Posterior cingulate gyrus (tissue), 11 donors: ENCODE data around the gene RPS14.

ENCODE experiments used
- DNase-seq, 10 donors: peaks; one replicate each; pipeline versions ENCODE4 v3.0.0 to v3.0.0-alpha.2; 2020 to 2021; ENCODE audit warnings: mixed read lengths in 3 of 10
- intact Hi-C: fragments of 100-400 bp; cut with DNase I; formaldehyde crosslinking; loops from one replicate; pipeline ENCODE4 v1.15.1; 2023

Gene RPS14

DNA sequence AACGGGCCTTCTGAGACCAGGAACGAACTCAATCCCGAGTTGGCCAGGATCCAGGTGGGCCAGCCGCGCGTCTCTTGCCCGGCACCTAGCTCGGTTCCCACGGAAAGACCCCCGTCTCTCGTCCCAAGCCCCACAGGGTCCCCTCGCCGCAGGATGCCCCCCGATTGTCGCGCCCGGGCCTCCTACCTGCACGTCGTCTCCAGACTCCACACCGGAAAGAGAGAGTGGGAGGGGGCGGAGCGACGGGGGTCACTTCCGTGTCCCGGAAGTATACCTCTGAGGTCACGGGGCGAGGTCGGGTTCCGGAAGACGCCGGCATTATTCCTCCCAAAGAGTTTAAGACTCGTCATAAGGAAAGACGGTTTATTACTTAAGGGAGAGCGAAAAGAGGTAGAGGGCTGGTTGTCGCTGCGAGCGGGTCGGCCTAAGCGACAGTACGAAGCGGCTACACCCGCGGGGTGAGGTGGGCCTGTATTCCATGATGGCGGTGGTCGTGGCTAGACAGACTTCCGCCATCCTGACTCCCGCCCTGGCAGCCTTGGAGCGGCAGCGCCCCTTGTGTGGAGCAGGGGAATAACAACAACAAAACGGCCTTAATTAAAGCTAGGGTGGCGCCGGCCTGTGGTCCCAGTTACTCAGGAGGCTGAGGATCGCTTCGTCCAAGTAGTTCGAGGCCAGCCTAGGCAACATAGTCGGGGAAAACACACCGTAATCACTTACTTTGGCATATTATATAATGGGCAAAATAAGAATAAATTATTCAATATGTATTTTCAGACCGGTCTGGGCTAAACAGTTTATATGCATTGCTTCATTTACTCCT lies at the start of gene RPS14:
TSS of gene RPS14 (minus strand) at position 223 of the 823 bp plus-strand sequence. CDS start 2,006 bp downstream, outside the sequence.
- intact Hi-C loops = no loop called here
- DNase-seq = peak; percentile 85 to 98 (median 90)

DNA sequence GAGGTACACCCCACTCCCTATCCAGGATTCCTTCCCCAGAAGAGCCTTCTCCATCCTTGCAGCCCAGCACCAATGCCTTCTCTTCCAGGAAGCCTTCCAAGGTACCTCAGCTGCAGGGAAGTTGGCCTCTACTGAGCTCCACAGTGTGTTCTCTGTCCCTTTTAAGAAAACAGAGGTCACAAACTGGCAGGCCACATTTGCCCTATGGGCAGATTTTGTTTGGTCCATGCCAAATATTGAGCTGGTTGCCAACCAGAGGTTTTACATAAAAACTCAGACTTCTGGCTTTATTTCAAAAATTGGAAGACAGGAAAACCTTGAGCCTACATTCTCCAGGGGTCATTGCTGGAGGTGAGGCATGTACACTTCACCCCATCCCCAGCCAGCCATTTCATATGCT lies 49.4 kb upstream of the RPS14 start:
- no peak for DNase-seq
- intact Hi-C loops = no loop called here

DNA sequence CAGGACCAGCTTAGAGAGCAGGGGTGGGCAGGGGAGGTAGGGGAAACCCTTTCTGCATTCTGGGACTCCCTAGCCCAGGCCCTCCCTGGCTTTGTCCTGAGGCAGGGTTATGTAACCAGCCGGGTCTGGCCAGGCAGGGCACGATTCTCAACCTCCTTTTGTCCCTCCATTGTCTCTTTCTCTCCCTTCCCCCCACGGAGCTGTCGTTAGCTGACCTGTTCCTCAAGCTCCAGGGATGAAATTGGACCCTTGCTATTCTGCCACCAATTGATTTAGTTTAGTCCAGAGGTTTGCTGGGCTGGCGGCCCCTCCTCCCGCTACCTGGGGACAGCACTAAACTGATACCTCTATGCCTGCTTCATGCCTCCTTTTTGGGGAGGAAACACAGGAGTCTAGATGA lies 49.0 kb upstream of the RPS14 start:
- DNase-seq = peak in 1 of 10 donors; percentile 55
- intact Hi-C loops = no loop called here

DNA sequence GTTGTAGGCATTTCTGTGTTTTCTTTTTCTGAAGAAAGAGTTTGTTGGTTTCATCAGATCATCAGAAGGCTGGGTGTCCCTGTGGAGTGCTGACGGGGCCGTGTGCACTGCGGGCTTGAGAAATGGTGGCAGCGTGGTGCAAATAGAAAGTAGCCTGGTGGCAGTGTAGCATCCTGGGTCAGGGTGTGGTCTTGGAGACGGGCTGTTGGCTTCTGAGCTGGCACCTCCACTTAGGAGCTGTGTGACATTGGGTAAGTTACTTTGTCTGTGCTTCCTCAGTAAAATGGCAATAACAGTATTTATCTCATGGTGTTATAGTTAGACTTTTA lies 48.4 kb upstream of the RPS14 start:
- DNase-seq = no peak

DNA sequence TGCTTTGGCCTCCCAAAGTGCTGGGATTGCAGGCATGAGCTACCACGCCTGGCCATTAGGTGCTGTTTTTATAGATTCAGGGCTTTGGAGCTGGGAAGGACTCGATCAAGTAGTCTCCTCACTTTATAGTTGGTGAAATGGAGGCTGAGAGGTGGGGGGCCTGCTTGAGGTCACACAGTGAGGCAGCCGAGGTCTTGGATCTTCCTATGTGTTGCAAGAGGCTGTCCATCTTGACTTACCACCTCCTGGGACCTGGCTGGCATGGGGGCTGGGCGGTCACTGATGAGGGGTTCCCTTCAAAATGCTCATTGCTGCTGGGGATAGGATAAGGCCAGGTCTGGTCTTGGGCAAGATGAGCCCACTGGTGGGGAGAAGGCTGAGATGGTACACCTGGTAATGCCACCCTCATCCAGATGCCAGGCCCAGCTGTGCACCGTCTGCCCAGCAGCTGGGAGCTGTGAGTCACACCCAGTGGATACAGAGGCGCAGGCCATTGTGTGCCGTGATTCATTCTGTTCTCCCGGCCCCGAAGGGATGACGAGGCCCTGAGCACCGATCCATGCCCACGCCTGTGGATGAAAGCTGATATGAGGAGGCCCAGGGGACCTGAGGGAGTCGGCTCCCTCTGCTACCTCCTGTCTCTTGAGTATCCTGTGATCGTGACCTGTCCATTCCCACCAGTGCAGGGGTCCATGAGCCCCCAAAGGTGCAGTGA lies 47.9 kb upstream of the RPS14 start:
- intact Hi-C loops = no loop called here
- peak in 9 of 10 donors; percentile 61 to 97 (median 84) for DNase-seq

More for the DNA sequence above, 48.4 kb upstream of the RPS14 start:
- intact Hi-C loops = no loop called here

DNA sequence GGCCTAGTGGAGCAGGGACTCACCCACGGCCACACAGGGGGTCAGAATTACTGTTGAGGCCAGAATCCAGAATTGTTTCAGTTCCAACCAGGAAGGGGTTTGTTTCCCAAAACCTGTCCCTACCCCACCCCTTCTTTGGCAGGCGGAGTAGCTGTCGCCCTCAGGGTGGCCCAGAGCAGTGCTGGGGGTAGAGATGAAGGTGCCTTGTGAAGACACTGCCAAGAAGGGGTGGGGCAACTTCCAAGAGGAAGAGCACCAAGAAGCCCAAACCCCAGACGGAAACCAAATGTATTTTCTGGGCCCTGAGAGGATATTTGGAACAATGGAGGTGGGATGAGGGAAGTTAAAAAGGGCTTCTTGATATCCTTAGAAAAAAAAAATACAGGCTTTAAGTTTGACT lies 47.0 kb upstream of the RPS14 start:
- no peak for DNase-seq
- intact Hi-C loops = no loop called here

DNA sequence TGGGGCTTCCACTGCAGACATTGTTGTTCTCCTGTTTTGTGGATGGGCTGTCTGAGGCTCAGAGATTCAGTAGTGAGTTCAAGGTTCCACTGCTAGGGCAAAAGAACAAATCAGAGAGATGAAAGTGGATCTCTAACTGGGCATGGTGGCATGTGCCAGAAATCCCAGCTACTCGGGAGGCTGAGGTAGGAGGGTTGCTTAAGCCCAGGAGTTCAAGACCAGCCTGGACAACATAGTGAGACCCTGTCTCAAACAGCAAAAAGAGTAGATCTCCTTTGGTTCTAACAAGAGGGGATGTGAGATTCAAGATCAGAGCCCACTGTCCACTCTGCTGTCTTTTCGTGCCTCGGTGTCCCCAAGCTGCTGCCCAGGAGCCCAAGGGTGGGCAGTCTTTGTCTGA lies 46.6 kb upstream of the RPS14 start:
- DNase-seq = no peak
- intact Hi-C loops = no loop called here

DNA sequence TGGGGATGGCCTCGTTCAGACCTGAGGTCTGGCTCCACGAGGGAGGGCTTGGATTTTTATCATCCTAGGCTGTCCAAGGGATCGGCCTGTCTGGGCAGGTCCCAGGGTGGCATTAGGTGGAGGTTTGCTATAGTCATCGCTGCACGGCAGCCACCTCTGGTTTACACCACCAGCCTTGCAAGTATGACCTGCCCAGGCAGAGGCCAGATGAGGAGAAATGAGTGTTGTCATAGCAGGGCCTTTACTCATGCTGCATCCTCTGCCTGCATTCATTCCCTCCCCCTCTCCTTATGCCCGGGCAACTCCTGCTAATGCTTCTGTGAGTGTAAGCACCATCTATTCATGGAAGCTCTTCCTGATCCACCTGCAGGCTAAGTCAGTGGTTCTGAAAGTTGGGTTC lies 43.1 kb upstream of the RPS14 start:
- intact Hi-C loops = no loop called here
- peak in 1 of 10 donors; percentile 68 for DNase-seq

DNA sequence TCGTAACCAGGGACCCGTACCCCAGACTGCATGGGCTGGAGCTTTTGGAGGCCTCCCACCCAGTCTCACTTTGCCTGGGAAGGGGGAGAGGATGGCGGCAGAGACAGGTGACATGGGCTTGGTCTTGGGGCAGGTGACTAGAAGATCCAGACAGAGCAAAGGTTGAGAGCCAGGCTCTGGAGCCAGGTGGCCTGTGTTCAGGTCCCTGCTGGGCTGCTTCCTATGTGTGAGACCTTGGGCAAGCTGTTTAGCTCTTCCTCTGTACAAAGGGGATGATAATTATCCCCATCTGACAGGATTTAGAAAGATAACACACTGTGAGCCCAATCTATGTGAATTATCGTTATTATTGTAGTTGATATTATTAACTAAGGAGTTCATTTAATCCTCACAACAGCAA lies 42.3 kb upstream of the RPS14 start:
- intact Hi-C loops = no loop called here
- DNase-seq = no peak

DNA sequence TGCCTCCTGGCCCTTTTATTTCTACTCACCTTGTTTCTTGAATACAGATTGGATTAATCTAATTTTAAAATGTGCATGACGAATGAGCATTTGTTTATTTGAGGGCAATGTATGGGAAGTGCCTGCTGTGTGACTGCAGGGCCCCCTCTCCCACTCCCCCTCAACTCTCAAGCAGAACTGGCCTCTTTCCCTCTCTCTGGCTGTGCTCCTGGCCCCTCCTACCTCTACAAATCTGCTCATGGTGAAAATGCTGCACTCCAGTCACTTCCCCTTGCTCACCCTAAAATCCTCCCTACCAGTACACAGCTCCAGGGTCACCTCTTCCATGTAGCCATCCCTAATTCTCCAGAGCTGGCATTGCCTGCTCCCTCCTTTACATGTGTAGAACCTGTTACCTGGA lies 41.2 kb upstream of the RPS14 start:
- no peak for DNase-seq
- intact Hi-C loops = no loop called here

DNA sequence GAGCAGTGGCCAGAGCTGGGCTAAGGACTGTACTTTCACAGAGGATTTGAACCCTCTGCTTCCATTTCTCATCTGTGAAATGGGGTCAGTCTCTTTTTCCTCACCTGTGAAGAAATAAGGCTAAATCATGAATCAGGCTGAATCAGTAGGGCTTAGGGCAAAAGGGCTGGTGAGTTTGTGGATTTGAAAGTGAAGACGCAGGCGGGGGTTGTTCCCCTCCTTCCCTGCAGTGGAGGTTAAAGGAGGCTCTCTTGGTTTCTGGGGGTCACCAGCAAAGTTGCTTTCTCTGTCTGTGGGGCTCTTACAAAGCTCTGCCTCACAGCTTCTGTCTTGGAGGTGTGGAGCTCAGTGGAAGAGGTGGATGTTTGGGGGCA lies 40.7 kb upstream of the RPS14 start:
- intact Hi-C loops = no loop called here
- no peak for DNase-seq

DNA sequence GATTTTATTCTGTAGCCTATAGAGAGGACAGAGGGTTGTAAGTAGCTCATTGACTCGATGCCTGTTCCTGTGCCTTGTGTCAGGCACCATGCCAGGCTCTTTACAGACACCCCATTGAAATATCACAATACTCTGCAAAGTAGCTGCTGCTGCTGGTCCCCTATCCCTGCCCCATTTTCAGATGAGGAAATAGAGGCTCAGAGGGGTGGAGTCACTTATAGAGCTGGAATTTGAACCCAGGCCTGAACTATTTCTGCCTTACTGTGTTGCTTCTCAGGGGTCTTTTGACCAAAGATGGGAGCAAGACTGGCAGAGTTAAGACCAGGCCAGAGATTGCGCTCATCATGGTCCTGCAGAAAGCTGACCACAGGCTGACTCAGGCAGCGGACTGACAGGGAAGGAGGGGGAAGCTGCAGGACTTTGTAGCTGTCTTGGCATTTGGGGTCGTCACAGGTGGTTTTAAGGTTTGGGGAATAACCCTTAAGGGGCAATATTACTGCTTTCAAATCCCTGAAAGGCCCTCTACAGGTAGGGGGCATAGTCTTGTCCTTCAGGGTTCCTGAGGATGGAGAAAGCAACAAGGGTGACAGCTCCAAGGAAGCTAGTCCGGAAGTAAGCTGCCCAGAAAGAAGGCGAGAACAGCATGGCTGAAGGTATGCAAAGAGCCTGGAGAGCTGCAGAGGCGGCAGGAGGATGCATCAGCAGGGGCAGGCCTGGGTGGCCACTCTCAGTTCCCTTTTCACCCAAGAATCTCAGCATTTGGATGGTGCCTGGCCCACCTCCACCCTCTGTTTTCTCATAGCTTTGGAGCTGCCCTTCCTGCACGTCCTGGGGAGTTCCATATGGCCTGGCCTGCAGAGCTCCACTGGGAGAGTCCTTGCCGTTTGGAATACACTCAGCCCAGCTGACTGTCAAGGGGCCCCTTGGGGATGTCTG lies 40.1 kb upstream of the RPS14 start:
- intact Hi-C loops = loop anchor here (5.0 kb wide), 1 partner anchor 53 kb away; no protein-coding TSS in a partner anchor
- peak in 2 of 10 donors; percentile 72 to 92 for DNase-seq

DNA sequence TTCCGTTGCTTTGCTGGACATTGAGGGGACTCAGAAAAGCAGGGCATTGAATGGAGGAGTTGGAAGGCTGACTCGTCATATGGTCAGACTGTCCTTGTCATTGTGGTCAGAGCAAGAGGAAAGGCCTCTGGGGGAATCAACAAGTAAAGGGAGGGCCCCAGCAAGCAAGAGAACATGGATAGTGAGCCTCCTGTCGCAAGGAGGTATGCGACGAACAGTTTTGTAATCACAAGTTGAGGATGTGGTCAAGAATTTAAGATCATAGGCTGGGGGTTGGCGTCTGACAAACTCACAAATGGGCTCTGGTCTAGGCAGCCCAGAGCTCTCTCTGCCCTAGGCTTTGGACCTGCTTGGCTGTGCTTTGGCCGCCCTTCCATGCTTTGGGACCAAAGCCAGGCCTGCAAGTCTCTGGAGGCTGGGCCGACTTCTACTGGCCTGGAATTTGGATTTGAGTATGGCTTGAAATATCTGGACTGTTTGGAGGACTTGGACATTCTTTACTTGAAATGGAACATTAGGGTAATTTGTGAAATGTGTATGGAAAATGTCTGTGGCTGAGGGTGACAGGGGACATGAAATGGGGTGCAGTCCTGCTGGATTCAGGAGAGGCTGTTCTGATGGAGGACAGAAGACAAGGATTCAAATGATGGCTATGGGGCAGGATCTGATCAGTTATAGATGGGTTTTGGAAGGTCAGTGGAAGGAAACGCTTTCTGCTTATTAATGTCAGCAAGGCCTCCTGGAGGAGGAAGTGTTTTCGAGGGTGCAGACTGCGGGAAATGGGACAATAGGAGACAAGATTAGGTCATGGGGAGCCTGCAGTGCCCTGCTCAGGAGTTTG lies 39.2 kb upstream of the RPS14 start:
- peak in 3 of 10 donors; percentile 49 to 90 (median 61) for DNase-seq
- intact Hi-C loops = loop anchor here (5.0 kb wide), 1 partner anchor 54 kb away; no protein-coding TSS in a partner anchor

DNA sequence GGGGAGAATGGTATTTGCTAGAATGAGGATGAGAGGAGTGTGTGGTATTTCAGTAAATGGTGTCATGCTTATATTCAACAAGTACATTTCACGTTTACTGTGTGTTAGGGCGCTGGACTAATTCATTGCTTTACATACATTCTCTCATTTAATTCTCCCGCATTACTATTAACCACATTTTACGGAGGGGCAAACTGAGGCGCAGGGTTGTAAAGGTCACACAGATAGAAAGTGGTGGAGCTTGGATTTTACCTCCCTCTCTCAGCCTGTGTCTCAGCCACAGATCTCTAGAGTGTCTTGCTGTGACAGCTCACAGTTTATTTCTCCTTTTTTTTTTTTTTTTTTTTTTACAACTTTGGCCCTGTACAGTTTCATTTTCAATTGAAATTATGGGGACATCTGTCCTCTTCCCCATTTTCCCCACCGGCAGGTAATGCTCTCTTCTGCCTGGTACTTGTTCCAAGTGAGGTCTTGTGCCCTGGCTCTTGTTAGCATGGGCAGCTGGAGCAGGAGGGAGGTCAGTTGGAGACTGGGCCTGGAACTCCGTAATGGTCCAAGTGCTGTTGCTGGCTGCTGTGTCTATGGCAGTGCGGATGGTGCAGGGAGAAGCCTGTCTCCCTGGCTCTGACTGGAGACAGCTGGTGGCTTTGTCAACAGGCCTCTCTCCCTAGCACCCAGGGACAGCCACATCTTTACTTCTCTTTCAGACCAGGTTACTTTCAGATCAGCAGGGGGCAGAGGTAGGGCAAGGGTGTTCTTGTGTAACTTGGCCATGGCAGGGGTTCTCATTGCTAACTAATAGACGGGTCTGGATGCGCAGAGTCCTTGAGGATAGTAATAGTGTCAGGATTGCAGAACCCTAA lies 37.9 kb upstream of the RPS14 start:
- DNase-seq = peak in 7 of 10 donors; percentile 47 to 94 (median 56)

DNA sequence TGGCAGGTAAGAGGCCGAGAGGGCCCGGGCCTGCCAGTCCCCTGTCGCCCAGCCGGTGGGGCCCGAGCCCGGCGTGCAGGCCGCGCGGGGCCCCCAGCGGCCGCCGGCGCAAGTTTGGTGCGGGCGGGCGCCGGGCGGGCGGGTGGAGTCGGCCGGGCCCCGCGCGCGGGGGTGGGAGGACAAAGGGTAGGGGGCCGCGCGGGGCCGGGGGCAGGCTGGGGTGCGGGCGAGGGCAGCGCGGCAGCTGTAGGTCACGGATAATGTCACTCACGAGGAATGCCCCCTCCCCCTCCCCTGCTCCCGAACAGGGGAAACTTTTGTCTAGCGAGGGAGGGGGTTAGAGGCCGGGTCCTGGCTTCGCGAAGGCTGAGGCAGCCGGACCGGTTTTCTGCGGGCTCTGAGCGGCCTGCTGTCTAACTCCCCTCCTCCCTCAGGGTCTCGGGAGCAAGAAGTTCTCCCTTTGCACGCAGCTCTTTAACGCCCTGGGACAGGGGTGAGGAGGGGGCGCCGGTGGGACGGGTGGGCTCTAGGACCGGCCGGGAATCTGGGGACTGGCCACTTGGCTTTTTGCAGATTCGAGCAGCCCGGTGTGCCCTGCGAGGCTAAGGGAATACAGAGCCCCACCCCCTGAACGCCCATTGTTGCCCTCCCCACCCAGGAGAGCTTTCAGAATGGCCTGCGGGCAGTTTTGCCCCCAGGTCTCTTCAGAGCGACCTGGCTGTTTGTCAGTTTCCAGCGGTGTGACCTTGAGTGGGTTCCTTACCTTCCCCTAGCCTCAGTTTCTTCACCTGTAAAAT lies 37.1 kb upstream of the RPS14 start:
- peak in 4 of 10 donors; percentile 31 to 91 (median 51) for DNase-seq

More for the DNA sequence above, 37.9 kb upstream of the RPS14 start:
- intact Hi-C loops = loop anchor here (2.0 to 5.0 kb wide), 2 partner anchors 35 to 55 kb away; no protein-coding TSS in a partner anchor

DNA sequence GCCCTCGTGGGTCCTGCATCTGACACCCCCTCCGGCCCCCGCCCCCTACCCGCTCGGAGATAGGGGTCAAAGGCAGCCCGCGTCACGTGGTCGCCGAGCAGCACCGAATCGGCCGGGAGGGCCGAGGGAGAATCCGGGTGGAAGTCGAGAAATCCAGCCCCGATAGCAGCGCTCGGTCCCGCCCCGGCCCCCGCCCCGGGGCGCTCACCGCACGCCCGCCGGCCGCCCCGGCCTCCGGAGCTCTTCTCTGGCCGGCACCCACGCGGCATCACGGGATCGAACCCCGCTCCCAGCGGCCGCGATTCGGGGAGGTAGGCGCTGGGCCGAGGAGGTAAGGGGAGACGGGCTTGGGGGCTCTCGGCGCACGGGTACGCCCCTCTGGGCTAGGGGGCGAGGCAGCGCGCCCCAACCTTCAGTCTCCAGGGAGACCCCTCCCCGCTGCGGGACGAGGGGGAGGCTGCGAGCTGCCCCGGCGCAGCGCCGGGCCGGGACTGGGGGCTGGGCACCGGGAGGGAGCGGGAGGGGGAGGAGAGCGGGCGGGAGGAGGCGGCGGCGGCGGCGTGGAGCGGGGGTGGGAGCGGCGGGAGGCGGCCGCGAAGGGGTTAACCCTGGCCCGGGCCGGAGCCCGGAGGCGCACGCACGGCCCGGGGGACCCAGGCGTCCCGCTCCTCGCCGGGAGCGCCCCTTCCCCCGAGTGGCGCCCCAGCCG lies 36.3 kb upstream of the RPS14 start:
- DNase-seq = peak in 9 of 10 donors; percentile 49 to 94 (median 73)
- intact Hi-C loops = loop anchor here (2.0 to 5.0 kb wide), 2 partner anchors 37 to 56 kb away; no protein-coding TSS in a partner anchor

More for the DNA sequence above, 37.1 kb upstream of the RPS14 start:
- intact Hi-C loops = loop anchor here (2.0 to 5.0 kb wide), 2 partner anchors 36 to 56 kb away; no protein-coding TSS in a partner anchor
